HL-60 (cell line): ENCODE measurements around the gene CFAP251.

Experiments
- DNase-seq, 2 experiments: peaks; one replicate each; pipeline ENCODE4 v3.0.0-alpha.2; 2010 to 2020; ENCODE audit warnings: low read depth in 1 of 2, low spot score in 1 of 2
- H3K27ac ChIP-seq: fragments of 250-450 bp; sonication (Bioruptor Pico); replicated peaks from 2 replicates; pipeline ENCODE4 v1.5.1; 2020; ENCODE audit warnings: mild to moderate bottlenecking, moderate library complexity
- H3K27me3 ChIP-seq: fragments of 250-450 bp; sonication (Bioruptor Pico); 2 replicates; pipeline ENCODE4 v1.5.1; 2021; ENCODE audit warnings: mild to moderate bottlenecking, moderate library complexity; ENCODE audit not compliant: insufficient read depth, poor library complexity, severe bottlenecking
- H3K4me3 ChIP-seq: replicated peaks from 2 replicates; pipeline ENCODE4 v1.5.1; 2011; ENCODE audit warnings: mild to moderate bottlenecking, control low read depth, low read length; ENCODE audit not compliant: insufficient read depth
- CTCF ChIP-seq: IDR thresholded peaks from one replicate; pipeline ENCODE4 v1.5.1; 2011; ENCODE audit warnings: low read length, control low read depth, inconsistent platforms; ENCODE audit not compliant: insufficient read depth
- GABPA ChIP-seq: IDR thresholded peaks from 2 replicates; pipeline ENCODE4 v1.6.1; 2012; ENCODE audit warnings: low read depth
- POLR2AphosphoS5 ChIP-seq: IDR thresholded peaks from 2 replicates; pipeline ENCODE4 v1.6.1; 2012; ENCODE audit warnings: low read depth
- REST ChIP-seq: IDR thresholded peaks from 2 replicates; pipeline ENCODE4 v1.6.1; 2012; ENCODE audit warnings: low read depth; ENCODE audit not compliant: insufficient replicate concordance
- SPI1 ChIP-seq: IDR thresholded peaks from 2 replicates; pipeline ENCODE4 v1.6.1; 2012; ENCODE audit warnings: low read depth, mild to moderate bottlenecking, borderline replicate concordance

The CFAP251 gene

GRCh38 chr12:122052285-122052684 lies 133.9 kb downstream of the CFAP251 start:
- H3K4me3 ChIP-seq, result no peak overlapping the region
- TF ChIP-seq POLR2AphosphoS5 (no peak), SPI1 (no peak), CTCF (no peak), GABPA (no peak), REST (no peak)
- H3K27ac ChIP-seq, result no peak overlapping the region
- peak in 1 of 2 experiments; percentile 11 for DNase-seq
- H3K27me3 ChIP-seq, result no peaks in the 10 kb centered on the region
